HUES48 (cell line): Measurements from ENCODE around the gene RFX1.

Source experiments
- H3K27ac ChIP-seq: one replicate; pipeline ENCODE4 v1.7.0; 2013; ENCODE audit warnings: low read depth, low read length, inconsistent platforms
- H3K27me3 ChIP-seq: 2 replicates; pipeline ENCODE4 v1.6.1; 2013; ENCODE audit warnings: mild to moderate bottlenecking, low read length; ENCODE audit not compliant: control insufficient read depth, insufficient read depth
- H3K36me3 ChIP-seq: 2 replicates; pipeline ENCODE4 v1.6.1; 2013; ENCODE audit warnings: low read length; ENCODE audit not compliant: control insufficient read depth, insufficient read depth
- H3K4me1 ChIP-seq: 2 replicates; pipeline ENCODE4 v1.6.1; 2013; ENCODE audit warnings: mild to moderate bottlenecking, low read length; ENCODE audit not compliant: control insufficient read depth, insufficient read depth
- H3K4me3 ChIP-seq: 2 replicates; pipeline ENCODE4 v1.5.1; 2013; ENCODE audit warnings: mild to moderate bottlenecking, low read depth, low read length
- H3K9ac ChIP-seq: 2 replicates; pipeline ENCODE4 v1.6.1; 2013; ENCODE audit warnings: mild to moderate bottlenecking, low read depth, low read length, moderate library complexity
- H3K9me3 ChIP-seq: 2 replicates; pipeline ENCODE4 v1.6.1; 2013; ENCODE audit warnings: low read length; ENCODE audit not compliant: control insufficient read depth, insufficient read depth

The RFX1 gene

DNA sequence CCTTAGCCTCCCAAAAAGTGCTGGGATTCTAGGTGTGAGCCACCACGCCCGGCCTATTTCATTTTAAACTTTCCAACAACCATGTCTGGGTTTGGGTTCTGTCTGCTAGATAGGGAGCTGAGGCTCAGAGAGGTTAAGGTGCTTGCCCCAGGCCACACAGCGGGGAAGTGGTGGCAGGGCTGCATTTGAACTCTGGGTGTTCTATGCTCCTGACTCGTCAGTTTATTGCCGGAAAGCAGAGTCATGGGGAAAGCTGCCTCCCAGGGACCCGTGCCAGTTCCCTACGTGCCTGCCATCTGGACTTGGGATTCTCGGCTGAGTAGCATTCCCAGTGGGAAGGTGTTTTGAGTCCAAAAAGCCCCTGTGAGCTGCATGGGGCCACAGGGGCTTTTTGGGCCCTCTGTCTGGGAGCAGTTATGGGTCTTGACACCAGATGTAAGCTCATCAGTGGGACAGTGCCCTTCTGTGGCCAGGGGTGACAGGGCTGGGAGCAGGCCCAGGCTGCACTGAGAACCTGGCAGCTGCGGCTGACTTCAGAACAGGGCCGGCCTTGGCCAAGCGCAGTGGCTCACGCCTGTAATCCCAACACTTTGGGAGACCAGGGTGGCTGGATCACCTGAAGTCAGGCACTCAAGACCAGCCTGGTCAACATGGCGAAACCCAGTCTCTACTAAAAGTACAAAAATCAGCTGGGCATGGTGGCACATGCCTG is 10.9 kb downstream of the RFX1 start:
- Histone ChIP-seq H3K27me3 (no peaks in the 10 kb centered on the region), H3K4me3 (no peak overlapping the region), H3K4me1 (no peaks in the 10 kb centered on the region), H3K36me3 (peaks cover 17% of the 10 kb centered on the region), H3K9ac (no peak overlapping the region), H3K27ac (no peak overlapping the region), H3K9me3 (peaks cover 10% of the 10 kb centered on the region)

DNA sequence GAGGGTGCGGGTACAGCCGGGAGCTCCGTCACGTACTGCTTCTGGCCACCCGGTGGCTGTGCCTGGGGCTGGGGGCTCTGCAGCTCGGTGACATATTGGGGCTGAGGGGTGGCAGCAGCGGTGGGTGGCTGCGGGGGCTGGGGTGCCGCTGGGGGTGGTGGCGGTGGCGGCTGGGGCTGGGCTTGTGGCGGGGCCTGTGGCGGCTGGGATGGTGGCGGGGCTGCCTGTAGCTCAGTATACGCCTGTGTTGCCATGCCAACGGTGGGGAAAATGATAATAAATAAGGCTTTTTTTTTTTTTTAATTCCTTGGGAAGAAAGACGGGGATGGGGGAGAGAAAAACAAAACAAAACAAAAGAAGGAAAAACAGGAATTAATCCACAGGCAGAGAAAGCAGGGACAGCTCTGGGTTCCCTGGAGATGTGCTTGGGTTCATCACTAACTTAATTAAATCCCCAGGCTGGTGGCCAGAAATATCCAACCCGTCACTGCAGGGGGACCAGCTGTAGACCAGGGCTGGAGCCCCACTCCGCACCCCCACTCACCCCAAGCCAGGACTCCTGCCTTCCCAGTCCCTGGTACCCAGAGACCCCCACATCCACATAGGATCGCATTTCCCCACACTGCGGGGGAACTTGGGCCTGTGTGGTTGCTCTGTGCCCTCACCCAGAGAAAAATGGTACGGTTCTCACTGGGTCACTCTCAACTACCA is 12.4 kb downstream of the RFX1 start:
- Histone ChIP-seq H3K27me3 (no peaks in the 10 kb centered on the region), H3K36me3 (peaks cover 14% of the 10 kb centered on the region), H3K27ac (no peak overlapping the region), H3K9me3 (peaks cover 4% of the 10 kb centered on the region), H3K4me3 (no peak overlapping the region), H3K4me1 (no peaks in the 10 kb centered on the region), H3K9ac (no peak overlapping the region)

DNA sequence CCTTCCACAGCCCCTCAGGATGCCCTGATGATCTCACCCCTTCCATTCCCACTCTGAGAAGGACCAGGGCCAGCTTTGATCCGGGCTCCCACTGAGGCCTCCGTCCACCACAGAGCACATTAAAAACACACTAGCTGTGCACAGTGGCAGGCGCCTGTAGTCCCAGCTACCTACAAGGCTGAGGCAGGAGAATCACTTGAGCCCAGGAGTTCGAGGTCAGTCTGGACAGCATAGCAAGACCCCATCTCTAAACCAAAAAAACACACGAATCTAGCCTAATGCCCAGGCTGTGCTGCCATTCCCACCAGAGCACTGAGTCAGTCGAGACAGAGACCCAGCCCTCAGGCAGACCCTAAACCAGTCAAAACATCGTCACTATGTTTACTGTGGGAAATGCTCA is 14.1 kb downstream of the RFX1 start:
- Histone ChIP-seq H3K9me3 (no peaks in the 10 kb centered on the region), H3K36me3 (peaks cover 11% of the 10 kb centered on the region), H3K9ac (no peak overlapping the region), H3K27ac (no peak overlapping the region), H3K4me1 (peaks cover 8% of the 10 kb centered on the region), H3K4me3 (no peak overlapping the region), H3K27me3 (no peaks in the 10 kb centered on the region)

DNA sequence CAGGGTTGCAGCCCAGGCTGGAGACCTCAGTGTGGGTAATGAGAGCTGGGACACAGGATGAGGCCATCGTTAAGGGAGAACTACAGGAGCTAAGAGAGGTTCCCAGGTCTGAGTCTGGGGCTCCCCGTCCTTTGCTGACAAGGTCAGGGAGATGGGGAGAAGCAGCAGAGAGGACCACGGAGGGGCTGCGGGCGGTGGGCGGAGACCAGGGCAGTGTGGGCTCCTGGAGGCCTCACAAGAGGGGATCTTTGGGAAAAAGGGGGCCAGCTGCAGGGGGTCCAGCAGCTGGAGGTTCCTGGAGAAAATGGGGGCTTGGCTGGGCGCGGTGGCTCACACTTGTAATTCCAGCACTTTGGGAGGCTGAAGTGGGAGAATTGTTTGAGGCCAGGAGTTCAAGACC is 16.0 kb downstream of the RFX1 start:
- no peak overlapping the region for H3K4me3 ChIP-seq
- H3K27me3 ChIP-seq = no peaks in the 10 kb centered on the region
- no peak overlapping the region for H3K9ac ChIP-seq
- peaks cover 10% of the 10 kb centered on the region for H3K36me3 ChIP-seq
- H3K9me3 ChIP-seq = no peaks in the 10 kb centered on the region
- no peak overlapping the region for H3K27ac ChIP-seq
- H3K4me1 ChIP-seq = peaks cover 24% of the 10 kb centered on the region

DNA sequence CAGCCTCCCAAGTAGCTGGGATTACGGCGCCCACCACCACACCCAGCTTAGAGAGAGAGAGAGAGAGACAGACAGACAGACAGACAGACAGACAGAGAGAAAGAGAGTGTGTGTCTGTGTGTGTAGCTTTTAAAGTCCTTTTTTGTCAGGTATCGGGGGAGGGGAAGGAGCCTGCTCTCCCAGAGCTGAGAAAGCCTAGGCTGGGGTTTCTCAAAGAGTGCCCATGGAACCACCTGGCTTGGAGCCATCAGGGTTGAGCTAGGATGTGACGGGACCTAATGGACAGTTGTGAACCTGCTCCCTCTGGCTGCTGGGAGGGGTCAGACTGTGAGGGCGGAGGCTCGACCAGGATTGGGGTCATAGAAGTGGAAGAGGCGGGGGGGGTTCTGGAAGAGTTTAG is 16.6 kb downstream of the RFX1 start:
- H3K4me1 ChIP-seq = peaks cover 24% of the 10 kb centered on the region
- H3K27me3 ChIP-seq = no peaks in the 10 kb centered on the region
- no peaks in the 10 kb centered on the region for H3K9me3 ChIP-seq
- no peak overlapping the region for H3K27ac ChIP-seq
- H3K9ac ChIP-seq = no peak overlapping the region
- H3K4me3 ChIP-seq = no peak overlapping the region
- H3K36me3 ChIP-seq = peaks cover 10% of the 10 kb centered on the region

DNA sequence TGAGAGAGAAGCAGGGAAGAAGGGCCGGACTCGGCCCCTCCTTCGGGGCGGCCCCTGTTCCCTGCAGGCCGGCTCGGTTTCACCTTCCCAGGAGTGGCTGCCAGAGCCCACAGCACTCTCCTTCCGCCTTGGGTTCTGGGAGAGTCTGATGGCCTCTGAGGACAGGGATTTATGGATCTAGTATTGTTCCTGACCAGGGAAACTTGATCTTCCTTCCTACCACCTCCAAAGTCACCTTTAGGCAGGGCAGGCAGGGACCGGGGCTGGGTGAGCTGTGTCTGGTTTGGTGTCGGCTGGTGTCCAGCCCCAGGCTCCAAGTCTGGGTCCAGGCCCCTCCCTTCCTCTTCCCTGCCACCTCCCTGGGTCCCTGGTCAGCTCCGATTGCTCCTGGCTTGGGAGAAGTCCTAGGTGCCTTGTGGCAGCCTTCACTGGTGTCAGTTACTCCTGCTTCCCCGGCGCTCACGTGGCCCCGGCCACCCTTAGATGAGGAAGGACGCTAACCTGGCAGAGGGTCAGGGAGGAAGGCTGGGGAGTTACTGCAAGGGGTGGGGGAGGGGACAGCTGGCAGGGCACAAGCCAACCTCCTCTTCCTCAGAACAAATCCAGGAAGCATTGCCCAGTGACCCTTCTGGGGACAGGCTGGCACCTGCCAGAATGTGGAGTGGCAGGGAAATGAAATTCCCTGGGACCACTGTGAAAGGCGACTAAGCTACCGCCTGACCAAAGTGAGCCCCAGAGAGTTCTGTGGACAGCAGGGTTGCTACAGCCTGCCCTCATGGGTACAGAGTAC is 18.8 kb downstream of the RFX1 start:
- H3K4me3 ChIP-seq = no peak overlapping the region
- peak overlapping the region; percentile 81 for H3K27ac ChIP-seq
- no peaks in the 10 kb centered on the region for H3K9me3 ChIP-seq
- H3K9ac ChIP-seq = no peak overlapping the region
- H3K4me1 ChIP-seq = peaks cover 29% of the 10 kb centered on the region
- H3K36me3 ChIP-seq = peaks cover 7% of the 10 kb centered on the region
- no peaks in the 10 kb centered on the region for H3K27me3 ChIP-seq

DNA sequence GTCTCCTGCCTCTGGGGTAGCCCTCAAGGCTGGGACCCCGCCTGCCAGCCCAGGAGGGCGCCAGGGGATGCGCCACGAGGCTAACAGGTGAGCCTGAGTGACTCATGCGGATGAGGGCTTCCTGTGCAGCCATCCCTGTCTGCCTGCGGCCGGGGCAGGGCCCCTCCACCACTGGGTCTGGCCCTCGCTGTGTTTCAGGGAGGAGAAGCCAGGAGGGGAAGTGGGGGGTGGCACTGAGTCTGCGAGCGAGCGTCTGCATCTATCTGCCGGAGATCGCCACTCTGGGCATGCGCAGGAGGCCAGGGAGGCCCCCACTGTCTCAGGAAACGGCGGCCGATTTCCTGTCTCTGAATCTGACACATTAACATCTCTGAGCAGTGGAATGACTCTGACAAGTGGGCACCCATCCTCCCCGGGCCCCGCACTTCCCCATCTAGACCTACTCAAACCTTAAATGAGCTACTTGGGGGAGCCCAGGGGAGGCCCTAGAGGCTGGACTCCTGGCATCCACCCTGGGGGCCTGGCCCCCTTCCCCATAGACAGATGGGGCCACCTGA is 19.7 kb downstream of the RFX1 start:
- Histone ChIP-seq H3K4me1 (peaks cover 29% of the 10 kb centered on the region), H3K27ac (peak overlapping the region; percentile 81), H3K36me3 (0 out of 2 replicates have a peak, but pooled peaks cover 5% of the 10 kb centered on the region), H3K4me3 (no peak overlapping the region), H3K27me3 (no peaks in the 10 kb centered on the region), H3K9me3 (no peaks in the 10 kb centered on the region), H3K9ac (peak overlapping the region; percentile 61)

DNA sequence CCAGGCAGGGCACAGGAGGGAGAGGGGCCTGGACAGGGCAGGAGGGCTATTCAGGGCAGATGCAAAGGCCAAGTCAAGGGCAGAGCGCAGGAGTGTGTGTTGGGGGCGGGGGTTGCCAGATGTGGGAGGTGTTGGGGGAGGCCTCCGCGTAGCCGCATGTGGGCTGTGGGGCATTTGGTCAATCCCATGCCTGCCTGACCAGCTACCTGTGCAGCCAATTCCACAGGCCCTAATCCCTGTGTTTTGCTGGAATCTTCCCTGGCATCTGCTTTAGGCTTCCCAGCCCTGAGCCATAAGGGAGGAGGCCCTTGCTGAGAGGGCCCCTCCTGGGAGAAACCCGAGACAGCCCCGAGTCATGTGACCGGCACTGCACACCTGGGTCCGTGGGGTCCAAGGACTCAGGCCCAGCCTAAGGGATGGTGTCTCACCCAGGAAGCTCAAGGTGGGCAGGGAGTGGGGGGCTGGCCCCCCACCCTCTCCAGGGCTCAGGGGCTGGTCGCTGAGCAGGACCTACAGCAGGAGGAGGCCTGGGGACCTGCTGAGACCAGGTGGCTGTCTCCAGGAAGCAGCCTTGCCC is 20.3 kb downstream of the RFX1 start:
- H3K9ac ChIP-seq = peak overlapping the region; percentile 61
- H3K4me3 ChIP-seq = no peak overlapping the region
- H3K36me3 ChIP-seq = 0 out of 2 replicates have a peak, but pooled peaks cover 5% of the 10 kb centered on the region
- no peaks in the 10 kb centered on the region for H3K27me3 ChIP-seq
- peak overlapping the region; percentile 81 for H3K27ac ChIP-seq
- H3K4me1 ChIP-seq = peaks cover 29% of the 10 kb centered on the region
- no peaks in the 10 kb centered on the region for H3K9me3 ChIP-seq

DNA sequence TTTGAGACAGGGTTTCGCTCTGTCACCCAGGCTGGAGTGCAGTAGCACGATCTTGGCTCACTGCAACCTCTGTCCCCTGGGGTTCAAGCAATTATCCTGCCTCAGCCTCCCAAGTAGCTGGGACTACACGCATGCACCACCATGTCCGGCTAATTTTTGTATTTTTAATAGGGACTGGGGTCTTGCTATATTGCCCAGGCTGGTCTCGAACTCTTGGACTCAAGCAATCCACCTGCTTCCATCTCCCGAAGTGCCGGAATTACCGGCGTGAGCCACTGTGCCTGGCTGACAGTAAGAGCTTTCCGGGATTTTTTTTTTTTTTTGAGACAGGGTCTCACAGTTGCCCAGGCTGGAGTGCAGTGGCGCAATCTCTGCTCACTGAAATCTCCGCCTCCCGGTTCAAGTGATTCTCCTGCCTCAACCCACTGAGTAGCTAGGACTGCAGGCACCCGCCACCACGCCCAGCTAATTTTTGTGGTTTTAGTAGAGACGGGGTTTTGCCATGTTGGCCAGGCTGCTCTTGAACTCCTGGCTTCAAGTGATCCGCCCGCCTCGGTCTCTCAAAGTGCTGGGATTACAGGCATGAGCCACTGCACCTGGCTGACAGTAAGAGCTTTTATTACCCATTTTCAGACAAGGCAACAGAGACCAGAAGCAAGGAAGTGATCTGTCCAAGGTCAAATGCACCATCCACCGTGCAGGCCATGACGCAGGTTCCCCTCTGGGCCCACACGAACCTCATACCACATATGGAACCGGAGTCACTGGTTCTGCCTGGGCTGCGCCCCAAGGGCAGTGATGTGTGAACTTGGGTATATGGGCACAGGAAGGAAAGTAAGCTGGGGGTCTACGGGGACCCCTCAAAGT is 21.0 kb downstream of the RFX1 start:
- H3K4me1 ChIP-seq = peaks cover 29% of the 10 kb centered on the region
- no peaks in the 10 kb centered on the region for H3K27me3 ChIP-seq
- H3K9me3 ChIP-seq = no peaks in the 10 kb centered on the region
- H3K4me3 ChIP-seq = no peak overlapping the region
- no peak overlapping the region for H3K27ac ChIP-seq
- 0 out of 2 replicates have a peak, but pooled peaks cover 5% of the 10 kb centered on the region for H3K36me3 ChIP-seq
- H3K9ac ChIP-seq = no peak overlapping the region

DNA sequence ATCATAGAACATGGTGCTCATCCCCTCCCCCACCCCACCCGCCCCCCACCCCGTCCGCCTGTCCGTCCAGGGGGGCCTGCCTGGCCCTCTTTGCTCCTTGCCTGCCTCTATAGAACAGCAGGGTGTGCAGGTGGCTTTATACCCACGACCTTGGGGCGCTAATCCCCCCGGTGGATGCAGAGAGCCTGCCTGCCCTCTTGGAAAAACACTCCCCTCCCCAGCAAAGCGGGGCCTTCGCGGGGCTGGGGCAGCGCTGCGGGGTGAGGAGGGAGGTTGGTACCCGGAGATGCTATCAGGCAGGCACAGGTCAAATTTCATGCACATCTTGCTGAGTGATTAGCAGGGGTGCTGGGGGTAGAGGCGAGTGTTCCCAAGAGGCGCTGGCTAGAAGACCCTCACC is 21.9 kb downstream of the RFX1 start:
- Histone ChIP-seq H3K4me1 (peaks cover 38% of the 10 kb centered on the region), H3K9ac (no peak overlapping the region), H3K36me3 (0 out of 2 replicates have a peak, but pooled peaks cover 5% of the 10 kb centered on the region), H3K9me3 (no peaks in the 10 kb centered on the region), H3K27ac (no peak overlapping the region), H3K4me3 (no peak overlapping the region), H3K27me3 (no peaks in the 10 kb centered on the region)
